ENCODE measurements around the gene DKK3.

The DKK3 gene

DNA sequence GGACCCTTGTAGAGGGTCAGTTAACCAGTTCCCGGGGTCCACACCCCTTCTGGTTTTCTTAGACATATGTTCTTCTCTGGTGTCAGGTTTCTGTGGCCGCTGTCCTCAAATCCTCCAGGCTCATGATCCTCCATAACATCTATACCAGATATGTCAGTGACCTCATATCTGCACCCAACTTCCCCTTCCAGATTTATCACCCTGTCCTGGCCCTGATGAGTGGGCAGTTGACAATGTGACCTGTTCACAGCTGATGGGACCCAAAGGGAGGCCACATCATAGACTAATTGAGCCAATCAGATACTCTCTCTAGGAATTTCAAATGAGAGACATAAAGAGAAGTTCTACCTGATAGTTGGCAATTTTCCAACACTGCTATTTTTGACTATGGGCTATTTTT, 5.1 kb downstream of the DKK3 start:
- no peak for DNase-seq

- DNase-seq = no peak
Observed at GRCh38 chr11:12001186-12001585, 7.2 kb downstream of the DKK3 start.

DNA sequence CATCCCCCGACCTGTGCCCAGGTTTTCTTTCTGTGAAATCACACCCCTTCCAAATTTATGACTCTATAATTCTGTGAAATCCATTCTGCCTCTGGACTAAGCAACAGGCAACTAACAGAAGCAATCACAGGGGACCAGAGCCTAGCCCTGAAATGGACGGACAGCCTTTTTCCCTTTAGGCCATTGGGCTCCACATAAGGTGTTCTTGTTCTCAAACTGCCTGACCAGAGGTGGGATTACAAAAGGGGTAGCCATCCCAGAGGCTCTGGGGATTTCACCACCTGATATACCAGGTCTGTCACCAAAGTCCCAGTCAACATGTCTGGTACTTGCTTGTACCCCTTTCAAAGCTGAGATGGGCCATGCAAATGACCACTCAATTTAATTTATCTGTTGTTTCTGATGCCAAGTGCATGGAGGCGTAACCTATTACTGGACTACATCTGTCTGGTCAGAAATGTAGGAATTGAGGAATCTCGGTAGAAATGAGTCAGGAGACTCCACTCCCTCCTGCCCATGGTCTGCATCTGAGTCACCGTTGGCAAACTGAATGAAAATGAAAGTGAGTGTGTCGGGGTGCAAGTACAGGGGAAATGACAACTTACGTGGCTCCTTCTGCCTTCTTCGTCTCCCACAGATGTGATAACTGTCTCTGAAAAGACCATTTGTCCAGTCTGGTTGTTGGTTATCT, 10.2 kb downstream of the DKK3 start:
- no peak for DNase-seq

- DNase-seq = no peak
Observed at GRCh38 chr11:11997049-11997322, 11.4 kb downstream of the DKK3 start.

DNA sequence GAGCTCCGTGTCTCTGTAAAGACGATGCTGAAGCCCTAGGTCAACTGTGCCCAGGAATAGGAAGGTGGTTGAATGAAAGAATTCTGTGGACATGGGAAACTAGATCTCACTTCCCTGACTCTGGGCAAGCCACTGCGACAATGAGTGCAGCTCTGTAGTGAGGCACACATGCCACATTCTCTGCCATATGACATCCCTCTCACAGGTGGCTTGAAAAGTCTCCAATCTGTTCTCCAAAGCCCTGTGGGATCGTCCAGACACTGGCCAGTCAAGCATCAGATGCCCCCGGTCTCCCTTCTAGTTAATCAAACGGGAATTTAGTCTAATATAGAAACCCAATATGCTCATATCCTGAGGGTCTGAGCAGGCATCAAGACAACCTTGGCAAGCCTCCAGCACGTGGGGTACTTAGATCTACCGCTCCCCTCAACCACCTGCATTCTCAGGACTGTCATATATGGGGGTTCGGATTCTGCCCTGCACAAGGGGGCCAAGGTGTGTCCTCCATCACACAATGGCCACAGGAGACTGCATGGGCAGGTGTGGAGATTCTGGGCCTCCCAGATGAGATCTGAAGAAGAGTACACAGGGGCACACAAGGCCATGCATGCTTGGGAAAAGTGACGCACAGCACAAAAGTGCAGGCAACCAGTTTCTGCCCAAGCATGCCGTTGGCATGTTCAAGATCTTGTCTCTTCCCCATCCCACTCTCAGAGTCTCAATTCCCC, 11.9 kb downstream of the DKK3 start:
- DNase-seq = peak; percentile 45

DNA sequence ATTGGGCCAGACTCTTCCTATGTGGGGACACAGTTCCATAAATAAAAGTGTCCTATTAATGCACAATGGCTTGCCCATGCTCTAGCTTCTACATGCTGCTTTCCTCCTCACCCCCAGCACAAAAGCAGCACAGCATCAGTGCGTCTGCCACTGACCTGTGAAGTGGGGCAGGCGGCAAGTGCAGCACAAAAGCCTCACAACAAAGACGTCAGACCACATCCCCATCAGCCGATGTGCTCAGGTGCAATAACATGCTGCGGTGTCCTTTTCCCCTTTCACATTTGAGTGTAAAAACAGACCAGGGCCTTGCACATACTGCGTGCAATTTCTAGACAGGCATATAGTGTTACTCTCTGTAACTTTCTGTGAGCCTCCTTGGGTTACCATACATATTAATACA, 12.8 kb downstream of the DKK3 start:
- peak; percentile 81 for DNase-seq

DNA sequence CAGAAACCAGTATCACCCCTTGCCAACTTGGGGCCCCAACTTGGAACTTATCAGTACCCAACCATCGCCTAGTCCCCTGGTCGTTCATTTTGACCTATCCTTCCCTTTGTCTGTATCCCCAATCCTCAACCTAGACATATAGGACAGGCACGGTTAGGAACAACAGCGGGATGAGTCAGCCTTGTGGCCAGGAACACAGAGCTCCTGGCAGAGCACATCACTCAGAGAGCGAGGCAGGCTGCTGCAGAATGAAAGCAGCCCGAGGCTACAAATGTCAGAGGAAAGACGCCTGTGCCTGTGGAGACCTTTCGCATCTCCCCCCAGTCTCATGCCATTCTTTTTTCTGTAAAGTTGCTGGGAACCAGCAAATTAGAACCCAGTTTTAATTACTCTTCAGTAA, 14.6 kb downstream of the DKK3 start:
- peak; percentile 53 for DNase-seq

GRCh38 chr11:11992257-11993212, 15.9 kb downstream of the DKK3 start:
- no peak for DNase-seq

DNA sequence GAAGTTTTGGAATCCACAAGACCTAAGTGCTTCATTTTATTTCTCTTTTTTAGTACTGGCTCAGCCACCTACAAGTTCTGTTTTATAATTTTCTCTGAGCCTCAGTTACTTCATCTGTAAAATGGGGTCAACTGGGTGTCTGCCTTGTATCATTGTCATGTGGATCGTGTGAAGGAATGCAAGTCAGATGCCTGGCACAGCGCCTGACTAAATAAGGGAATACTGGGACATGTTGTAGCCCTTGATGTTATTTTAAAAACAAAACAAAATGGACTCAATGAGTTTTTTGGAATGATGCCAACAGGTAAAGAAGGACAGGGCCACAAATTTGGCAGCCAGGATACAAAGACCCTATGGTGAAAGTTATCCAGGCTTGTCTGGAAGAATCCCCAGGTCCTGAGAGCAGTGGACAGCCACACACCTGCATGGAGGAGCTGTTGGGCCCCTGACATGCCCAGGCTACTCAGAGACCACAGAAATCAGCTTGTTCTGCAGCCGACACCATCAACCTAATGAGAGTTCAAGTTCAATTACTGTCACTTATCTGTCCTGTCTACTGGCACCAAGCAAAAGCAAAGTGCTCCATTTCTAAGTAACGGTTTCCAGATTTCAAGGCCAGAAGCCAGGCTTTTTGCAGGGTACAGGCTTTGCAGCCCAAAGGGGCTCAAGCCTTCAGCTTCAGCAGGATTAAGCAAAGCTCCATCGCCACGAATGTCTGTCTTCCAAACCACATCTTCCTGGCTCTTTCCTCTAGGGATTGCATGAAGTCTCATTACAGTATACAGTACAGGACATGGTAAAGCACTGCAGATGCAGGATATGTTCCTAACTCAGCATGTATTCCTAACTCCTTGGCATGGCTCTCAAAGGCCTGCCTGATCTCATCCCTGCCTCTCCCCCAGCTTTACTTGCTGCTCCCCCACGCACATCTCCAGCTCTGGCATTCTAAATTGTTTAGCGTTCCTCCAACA, 18.4 kb downstream of the DKK3 start:
- DNase-seq = peak; percentile 62

- no peak for DNase-seq
Observed at GRCh38 chr11:11988681-11989261, 19.7 kb downstream of the DKK3 start.

GRCh38 chr11:11988099-11988651, 20.3 kb downstream of the DKK3 start:
- DNase-seq = no peak

- DNase-seq = no peak
Observed at GRCh38 chr11:11987503-11988022, 20.9 kb downstream of the DKK3 start.

DNA sequence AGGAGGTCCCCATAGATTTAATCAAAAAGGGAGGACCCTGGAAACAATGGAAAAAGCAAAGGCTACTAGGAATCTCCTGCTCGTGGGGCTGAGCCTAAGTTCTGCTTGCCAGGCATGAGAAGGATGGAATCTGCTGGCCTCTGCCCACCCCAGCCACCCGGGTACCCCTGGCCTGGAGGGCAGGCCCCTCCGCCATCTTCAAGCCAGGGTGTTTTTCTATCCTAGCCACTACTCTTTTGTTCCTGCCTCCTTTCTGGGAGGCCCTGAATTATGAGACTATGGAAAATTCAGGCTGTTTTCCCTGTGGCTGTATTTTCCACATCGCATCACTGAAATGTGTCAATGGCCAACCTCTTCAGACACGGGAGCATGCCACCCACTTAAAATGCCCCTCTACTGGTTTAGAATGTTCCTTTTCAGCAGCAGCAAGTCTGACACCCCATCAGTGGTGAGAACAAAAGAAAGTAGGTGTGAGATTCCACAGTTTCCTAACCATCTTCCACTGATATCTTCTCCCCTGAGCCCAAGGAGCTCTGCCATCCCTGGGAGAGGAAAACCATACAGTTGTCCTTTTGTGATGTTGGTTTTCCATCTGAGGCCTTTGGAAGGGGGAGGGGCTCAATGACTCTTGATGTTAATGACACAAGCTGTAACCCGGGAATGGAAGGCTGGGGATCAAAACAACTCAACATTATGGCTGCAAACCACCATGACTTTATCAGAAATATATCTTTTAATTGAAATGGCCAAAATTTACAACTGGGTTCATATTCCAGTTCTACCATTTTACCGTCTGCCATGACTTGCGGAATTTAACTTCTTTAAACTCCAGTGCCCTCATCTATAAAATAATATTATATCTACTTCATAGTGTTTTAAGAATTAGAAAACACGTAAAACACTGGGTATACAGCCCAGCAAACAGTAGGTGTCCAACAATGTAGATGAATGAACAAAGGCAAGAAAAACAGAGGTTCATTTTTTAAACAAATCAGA, 22.2 kb downstream of the DKK3 start:
- no peak for DNase-seq

- no peak for DNase-seq
Observed at GRCh38 chr11:11985016-11985715, 23.3 kb downstream of the DKK3 start.

DNA sequence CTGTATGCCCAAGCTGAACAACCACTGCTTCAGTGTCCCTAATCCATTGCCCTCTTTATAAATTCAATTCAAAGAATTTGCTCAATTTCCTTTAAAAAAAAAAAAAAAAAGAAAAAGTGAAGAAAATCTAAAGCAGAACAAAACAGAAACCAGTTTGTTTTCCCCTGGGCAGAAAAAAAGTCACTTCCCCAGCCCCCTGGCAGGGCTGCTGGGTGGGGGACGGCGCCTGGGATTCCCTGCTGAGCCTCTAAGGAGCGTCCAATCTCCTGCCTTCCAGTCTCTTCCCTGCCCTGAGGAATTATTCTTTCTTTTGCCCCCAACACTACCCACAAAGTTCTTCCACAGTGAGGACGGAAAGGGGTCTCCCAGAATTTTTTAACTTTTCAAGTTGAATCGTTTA, 23.9 kb downstream of the DKK3 start:
- DNase-seq = no peak

DNA sequence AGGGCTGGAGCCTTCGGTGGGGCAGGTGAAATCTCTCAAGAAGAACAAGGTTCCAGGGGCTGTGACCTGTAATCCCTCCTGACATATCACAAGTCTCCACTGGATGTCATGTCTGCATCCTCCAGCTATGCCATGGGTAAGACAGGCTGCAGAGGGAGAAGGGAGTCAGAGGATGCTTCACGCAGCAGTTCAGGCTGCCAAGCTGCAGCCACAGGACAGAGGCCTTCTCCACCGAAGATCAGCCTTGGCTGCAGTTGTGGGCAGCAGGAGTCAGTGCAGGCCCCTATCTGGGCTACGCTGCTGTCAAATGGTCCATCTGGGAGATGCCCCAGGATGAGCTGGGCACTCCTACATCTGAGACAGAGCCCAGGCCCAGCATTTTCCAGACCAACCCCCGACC, 25.0 kb downstream of the DKK3 start:
- DNase-seq = no peak

GRCh38 chr11:11982975-11983374, 25.5 kb downstream of the DKK3 start:
- no peak for DNase-seq

- no peak for DNase-seq
Observed at GRCh38 chr11:11982461-11982860, 26.0 kb downstream of the DKK3 start.

GRCh38 chr11:11981840-11982239, 26.6 kb downstream of the DKK3 start:
- DNase-seq = no peak

DNA sequence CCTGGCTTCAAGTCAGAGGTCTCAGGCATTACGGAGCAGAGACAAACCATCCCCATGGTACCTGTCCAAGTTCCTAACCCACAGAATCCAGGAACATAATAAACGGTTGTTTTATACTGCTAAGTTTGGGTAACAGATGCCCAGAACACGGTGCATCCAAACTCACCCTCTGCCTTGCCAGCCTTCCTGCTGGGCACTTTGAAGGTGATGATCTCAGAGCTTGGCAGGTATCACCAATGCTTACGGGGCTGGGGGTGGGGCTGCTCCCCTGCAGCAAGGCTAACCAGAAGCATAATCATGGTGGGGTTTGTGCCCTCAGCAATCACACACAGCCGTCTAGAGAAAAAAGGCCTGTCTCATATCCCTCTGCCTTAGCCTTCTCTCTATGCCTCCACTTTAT, 27.1 kb downstream of the DKK3 start:
- no peak for DNase-seq
